Measurements from ENCODE around the gene DUSP16.
"Not testable (repeated sequence)": the region's sequence is repeated elsewhere in the genome, so short reads cannot be mapped to it uniquely, and the experiment has no call there.

The DUSP16 gene

DNA sequence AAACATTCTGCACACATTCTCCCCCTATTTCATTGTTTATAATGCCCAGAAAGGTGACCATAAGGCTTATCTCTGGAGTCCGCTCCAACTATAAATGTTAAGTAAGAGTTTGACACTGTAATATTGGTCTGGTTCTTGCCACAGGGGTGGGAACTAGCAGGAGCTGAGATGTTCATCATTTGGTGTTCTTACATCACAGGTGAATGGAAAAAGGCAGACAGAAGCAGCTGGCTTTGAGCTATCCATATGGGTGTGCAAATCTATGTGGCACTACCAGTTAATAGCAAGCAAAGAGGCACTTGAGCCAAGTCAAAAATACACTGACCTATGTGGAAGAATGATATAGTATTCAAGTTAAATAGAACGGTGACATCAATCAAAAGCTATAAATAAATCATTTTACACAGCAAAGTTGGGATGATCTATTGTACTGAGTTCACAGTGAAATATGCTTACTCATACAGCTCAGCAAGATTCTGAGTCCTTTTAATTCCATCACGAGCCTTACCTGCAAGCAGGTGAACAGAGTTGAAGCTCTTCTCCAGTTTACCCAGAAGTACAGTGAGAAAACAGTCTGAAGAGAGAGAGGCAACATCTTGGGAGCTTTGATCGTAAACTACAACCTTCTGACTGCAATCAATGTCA lies 43.2 kb downstream of the DUSP16 start:
- DNase-seq = no peak

GRCh38 chr12:12518919-12519318 lies 43.7 kb downstream of the DUSP16 start:
- DNase-seq = no peak

DNA sequence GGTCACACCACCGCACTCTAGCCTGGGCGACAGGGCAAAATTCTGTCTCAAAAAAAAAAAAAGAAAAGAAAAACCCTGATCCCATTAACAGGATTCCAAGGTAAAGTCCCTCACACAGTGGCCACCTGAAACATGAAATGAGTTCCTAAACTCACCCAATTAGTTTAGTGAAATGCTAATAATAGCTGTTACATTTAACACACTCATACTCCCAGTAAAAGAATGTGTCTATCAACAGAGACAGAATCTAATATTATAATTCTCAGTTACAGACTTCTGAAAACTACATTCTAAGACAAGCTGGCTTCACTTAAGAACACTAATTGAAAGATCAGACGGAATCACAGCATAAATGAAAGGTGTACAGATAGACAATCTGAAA lies 44.2 kb downstream of the DUSP16 start:
- no peak for DNase-seq

DNA sequence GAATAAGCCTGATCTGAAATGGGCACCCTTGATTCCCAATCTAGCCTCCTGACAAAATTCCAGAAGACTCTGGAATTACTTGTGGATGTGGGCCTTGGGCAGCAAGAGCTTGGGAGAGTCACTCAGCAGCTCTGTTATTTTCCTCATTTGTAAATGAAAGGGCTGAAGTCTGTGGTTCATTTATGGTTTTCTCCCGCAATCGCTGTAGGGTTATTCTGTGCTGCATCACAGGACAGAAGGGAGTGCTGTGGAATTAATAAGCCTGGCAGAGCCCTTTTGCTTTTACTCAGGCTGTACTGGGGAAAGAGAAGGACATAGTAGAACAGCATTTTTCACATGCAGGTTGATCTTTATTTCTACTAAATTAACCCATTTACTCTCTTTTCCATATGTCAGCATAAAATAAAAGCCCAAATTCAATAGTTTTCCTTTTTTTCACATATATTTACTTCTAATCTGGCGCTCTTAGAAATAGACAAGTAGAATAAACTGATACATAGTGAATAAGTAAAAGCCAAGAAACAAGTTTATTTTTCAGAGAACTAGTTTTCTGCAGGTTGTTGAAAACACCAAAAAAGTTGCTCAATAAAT lies 49.2 kb downstream of the DUSP16 start:
- no peak for DNase-seq

DNA sequence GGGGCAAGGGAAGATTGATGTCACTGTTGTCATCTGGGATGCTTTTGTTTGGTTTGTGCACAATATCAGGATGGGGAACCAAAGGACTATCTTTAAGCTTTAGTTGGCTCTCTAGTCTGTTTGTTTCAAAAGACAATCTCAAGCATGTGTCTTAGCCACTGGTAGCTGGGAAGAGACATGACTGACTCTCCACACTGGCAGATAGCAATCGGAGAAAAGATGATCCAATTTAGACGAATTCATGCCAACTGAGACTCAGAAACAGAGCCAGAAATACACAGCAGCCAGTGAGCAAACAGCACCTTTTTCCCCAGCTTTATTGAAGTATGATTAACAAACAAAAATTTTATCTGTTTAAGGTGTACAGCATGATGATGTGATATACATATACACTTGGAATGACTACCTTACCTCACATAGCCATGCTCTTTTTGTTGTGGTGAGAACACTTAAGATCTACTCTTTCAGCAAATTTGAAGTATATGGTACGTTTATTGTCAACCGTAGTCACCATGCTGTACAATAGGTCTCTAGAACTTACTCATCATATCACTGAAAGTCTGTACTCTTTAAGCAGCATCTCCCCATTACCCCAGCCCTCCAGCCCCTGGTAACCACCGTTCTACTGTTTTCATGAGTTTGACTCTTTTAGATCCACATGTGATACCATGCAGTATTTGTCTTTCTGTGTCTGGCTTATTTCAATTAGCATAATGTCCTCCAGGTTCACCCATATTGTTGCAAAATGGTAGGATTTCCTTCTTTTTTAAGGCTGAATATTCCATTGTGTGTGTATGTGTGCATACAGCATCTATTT lies 50.6 kb downstream of the DUSP16 start:
- DNase-seq = no peak

- no peak for DNase-seq
Observed at GRCh38 chr12:12511021-12511783, 51.5 kb downstream of the DUSP16 start.

DNA sequence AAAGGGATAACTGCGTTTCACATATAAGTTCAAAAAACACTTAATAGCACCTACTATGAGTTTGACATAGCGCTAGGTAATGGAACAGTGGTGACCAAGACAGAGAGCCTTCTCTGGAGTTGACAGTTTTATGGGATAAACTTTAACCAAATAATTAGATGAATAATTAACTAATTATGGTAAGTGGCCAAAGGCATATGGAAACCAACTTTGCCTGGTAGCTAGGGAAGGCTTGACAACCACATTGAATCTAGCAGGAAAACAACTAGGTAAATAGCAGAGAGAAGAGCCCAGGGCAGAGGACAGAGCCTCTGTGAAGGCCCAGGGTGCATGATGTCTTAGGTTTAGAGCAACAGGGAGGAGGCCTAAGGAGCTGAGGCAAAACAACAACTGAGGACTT lies 52.1 kb downstream of the DUSP16 start:
- no peak for DNase-seq

- DNase-seq = no peak
Observed at GRCh38 chr12:12510141-12510540, 52.5 kb downstream of the DUSP16 start.

- no peak for DNase-seq
Observed at GRCh38 chr12:12508612-12509011, 54.1 kb downstream of the DUSP16 start.

- no peak for DNase-seq
Observed at GRCh38 chr12:12507121-12507520, 55.5 kb downstream of the DUSP16 start.

DNA sequence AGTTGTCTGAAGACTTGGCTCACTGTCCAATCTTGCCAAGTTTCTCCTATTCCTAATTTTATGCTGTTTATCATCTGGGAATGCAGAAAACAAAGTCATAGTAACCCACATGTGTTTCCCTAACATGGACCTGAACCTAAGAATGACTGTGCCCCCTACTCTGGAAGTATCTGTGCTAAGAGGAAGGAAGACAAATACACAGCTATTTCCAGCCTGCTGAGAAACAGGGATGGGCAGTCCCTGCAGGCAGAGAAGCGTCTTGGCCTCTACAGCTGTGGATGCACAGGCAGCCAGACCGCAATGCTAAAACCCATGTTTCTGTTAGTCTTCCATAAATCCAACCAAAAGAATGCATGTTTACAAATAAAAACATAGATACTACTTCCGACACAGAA lies 56.2 kb downstream of the DUSP16 start:
- DNase-seq = no peak

- DNase-seq = no peak
Observed at GRCh38 chr12:12505544-12506495, 56.8 kb downstream of the DUSP16 start.

- DNase-seq = no peak
Observed at GRCh38 chr12:12503384-12504078, 59.1 kb downstream of the DUSP16 start.

GRCh38 chr12:12502815-12503151 lies 59.9 kb downstream of the DUSP16 start:
- no peak for DNase-seq

GRCh38 chr12:12502130-12502814 lies 60.4 kb downstream of the DUSP16 start:
- DNase-seq = not testable (repeated sequence)

GRCh38 chr12:12501121-12501520 lies 61.5 kb downstream of the DUSP16 start:
- DNase-seq = no peak

DNA sequence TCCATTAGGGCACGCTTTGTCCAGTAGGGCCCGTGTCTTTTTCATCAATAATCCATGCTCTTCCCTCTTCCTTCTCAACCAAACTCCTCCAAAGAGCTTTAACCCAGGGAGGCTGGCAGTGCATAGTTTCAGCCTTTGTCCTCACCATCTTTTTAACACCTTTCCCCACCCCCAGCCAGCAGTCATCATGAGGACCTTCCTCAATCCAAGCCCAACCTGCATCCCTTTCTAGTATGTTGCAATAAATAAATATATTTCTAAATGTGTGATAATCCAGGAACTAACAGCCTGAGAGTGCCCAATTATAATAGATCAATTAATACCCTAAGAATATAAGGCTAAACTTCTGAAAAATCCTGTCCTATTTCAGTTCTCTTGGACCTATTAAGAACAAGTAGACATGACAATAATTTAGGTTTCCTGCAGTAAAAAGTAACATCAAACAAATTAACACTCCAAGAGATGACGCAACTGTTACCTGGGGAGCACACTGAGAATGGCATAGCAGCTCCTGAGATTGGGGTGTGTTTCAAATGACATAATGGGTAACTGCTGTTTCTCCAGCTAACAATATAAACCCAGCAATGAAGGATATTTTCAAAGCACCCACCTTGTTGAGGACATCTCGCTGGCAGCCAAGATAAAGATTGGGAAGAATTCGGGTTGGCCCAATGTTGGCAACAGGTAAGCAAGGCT lies 62.6 kb downstream of the DUSP16 start:
- DNase-seq = no peak

- DNase-seq = no peak
Observed at GRCh38 chr12:12498210-12498609, 64.5 kb downstream of the DUSP16 start.

DNA sequence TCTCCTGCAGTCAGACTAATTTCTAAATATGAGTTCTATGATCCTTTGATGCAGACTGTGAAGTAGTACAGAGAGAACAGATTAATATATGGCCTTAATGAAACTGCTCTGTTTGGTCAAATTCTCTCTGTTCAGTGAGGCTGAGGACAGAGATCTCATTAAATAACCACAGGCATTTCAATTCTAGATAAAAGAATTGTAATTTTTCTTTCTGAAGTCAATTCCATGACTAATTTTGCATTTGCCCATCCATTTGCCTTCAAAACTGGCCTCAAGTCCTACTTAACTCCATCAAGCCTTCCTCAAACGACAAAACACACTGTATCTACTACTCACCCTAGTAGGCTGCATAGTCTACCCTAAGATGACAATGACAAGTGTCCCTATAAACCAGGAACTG lies 67.1 kb downstream of the DUSP16 start:
- DNase-seq = no peak

DNA sequence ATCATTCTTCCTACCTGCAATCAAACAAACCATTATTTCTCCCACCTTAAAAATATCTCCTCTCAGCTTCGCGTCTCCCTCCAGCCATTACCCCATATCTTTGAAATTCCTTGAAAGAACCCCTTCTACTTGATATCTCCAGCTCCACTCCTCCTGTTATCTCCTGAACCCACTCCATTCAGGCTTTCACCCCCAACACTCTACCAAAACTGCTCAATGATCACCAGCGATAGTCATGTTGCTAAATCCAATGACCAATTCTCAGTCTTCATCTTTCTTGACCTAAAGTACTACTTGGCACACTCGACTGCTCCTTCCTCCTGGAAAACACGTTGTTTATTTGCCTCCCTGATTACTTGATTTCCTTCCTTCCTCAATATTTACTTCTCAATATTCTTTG lies 70.1 kb downstream of the DUSP16 start:
- DNase-seq = no peak

DNA sequence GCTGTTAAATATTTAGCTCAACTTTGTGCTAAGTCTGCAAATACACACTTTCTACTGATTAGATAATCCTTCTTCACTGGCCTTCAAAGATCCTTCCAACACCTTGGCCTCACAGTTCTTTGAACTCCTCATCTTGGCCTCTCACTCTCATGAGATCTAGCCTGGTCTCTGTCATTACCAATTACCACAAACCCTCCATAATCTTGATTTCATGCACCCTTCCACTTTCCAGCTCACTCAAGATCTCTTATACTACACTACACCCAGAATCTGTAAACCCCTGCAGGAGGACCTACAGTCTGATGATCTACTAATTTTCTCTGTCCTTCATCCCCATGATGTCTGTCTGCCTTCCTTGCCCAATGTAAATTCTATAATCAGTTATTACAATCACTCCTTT lies 71.1 kb downstream of the DUSP16 start:
- no peak for DNase-seq

All from GDM1 (cell line).